HepG2 (cell line): ENCODE results near the gene MLLT10. TPM values are rescaled to one million over a fixed set of nuclear protein-coding genes. Genes with fewer than 3 reads are reported as not detected.

Experiments
- ATAC-seq: fragments of 200-7000 bp; cut with Tn5 transposase; 3 replicates; pipeline ENCODE4 v1.9.1; 2020; ENCODE audit warnings: mild to moderate bottlenecking, moderate library complexity
- BruUV-seq: library from RNA; stranded (reverse); fragments of 400-500 nt; replicated peaks from 2 replicates; lab custom pipeline; 2021; lab: Mats Ljungman, UMichigan
- CTCF ChIA-PET: fragments of 300-600 bp; formaldehyde crosslinking; extraction: SDS; loops from one replicate; lab custom pipeline; 2021; ENCODE audit warnings: low total read pairs, inconsistent platforms, low intra/inter-chr PET ratio; lab: Yijun Ruan, JAX
- POLR2A ChIA-PET: fragments of 350-600 bp; sonication (Branson Sonifier 250); formaldehyde crosslinking; loops from one replicate; lab custom pipeline; 2020; ENCODE audit warnings: antibody characterized with exemption, inconsistent platforms; lab: Yijun Ruan, JAX
- DNase-seq: peaks from one replicate; pipeline ENCODE4 v3.0.0-alpha.2; 2015; ENCODE audit warnings: low spot score
- FAIRE-seq: peaks from 3 replicates; lab custom pipeline; 2011; peaks lifted over from hg19 to GRCh38; lab: Jason Lieb, UNC
- H2AFZ ChIP-seq: one replicate; pipeline ENCODE4 v1.6.1; 2011; ENCODE audit warnings: low read length, inconsistent platforms
- H3K27ac ChIP-seq: fragments of 300-600 bp; 3 replicates; pipeline ENCODE4 v1.8.0; 2011; ENCODE audit warnings: mixed run types, mild to moderate bottlenecking, mixed read lengths, low read length, inconsistent platforms; ENCODE audit not compliant: insufficient read depth; ENCODE audit errors: extremely low read length
- H3K27me3 ChIP-seq, 2 experiments: fragments of 200-600 bp in 1 of 2; 2 replicates in 1 of 2; 3 replicates in 1 of 2; pipeline versions ENCODE4 v1.6.0 to v1.8.0; 2011; ENCODE audit warnings: low read length in 2 of 2, mild to moderate bottlenecking in 2 of 2, moderate library complexity in 2 of 2, inconsistent platforms in 1 of 2; ENCODE audit not compliant: insufficient read depth in 2 of 2, control insufficient read depth in 1 of 2
- H3K36me3 ChIP-seq, 2 experiments: fragments of 200-600 bp in 1 of 2; replicated peaks in 1 of 2; 2 replicates in 1 of 2; 3 replicates in 1 of 2; pipeline versions ENCODE4 v1.5.1 to v1.8.0; 2011; ENCODE audit warnings: low read length in 2 of 2, inconsistent platforms in 1 of 2; ENCODE audit not compliant: insufficient read depth in 2 of 2, control insufficient read depth in 1 of 2
- H3K4me1 ChIP-seq: 2 replicates; pipeline ENCODE4 v1.5.1; 2012; ENCODE audit warnings: low read length, inconsistent platforms; ENCODE audit not compliant: insufficient read depth
- H3K4me2 ChIP-seq: 2 replicates; pipeline ENCODE4 v1.6.0; 2011; ENCODE audit warnings: low read depth, low read length, inconsistent platforms
- H3K4me3 ChIP-seq, 3 experiments: fragments of 200-600 bp in 1 of 3; sonication (generic), shearing (Covaris generic) in 1 of 3; replicated peaks in 1 of 3; 2 replicates each; pipeline ENCODE4 v1.5.1; 2011 to 2016; ENCODE audit warnings: low read length in 3 of 3, inconsistent platforms in 2 of 3, low read depth in 2 of 3, mild to moderate bottlenecking in 2 of 3, control low read depth in 1 of 3, mixed read lengths in 1 of 3; ENCODE audit not compliant: insufficient read depth in 1 of 3
- H3K79me2 ChIP-seq: one replicate; pipeline ENCODE4 v1.6.1; 2011; ENCODE audit warnings: low read length, inconsistent platforms; ENCODE audit not compliant: insufficient read depth
- H3K9ac ChIP-seq: 2 replicates; pipeline ENCODE4 v1.6.0; 2011; ENCODE audit warnings: mild to moderate bottlenecking, low read depth, low read length, inconsistent platforms; ENCODE audit not compliant: insufficient read depth
- H3K9me3 ChIP-seq: 2 replicates; pipeline ENCODE4 v1.5.1; 2012; ENCODE audit warnings: mild to moderate bottlenecking, low read length
- H4K20me1 ChIP-seq: 2 replicates; pipeline ENCODE4 v1.6.0; 2011; ENCODE audit warnings: inconsistent platforms, mild to moderate bottlenecking, low read length, moderate library complexity; ENCODE audit not compliant: insufficient read depth
- ATF3 ChIP-seq: sonication (generic); formaldehyde crosslinking; IDR thresholded peaks from 2 replicates; pipeline ENCODE4 v1.4.0; 2020; ENCODE audit warnings: missing genetic modification reagents
- BHLHE40 ChIP-seq: IDR thresholded peaks from 2 replicates; pipeline ENCODE4 v1.6.1; 2011; ENCODE audit warnings: low read length, improper control_type of control experiment
- EHMT2 ChIP-seq: fragments of 200-600 bp; sonication (generic); IDR thresholded peaks from 2 replicates; pipeline ENCODE4 v1.7.0; 2017; ENCODE audit warnings: antibody characterized with exemption, low read depth, low read length, borderline replicate concordance
- GTF3A ChIP-seq: sonication (generic); formaldehyde crosslinking; conservative IDR thresholded peaks from 2 replicates; pipeline ENCODE4 v1.4.0; 2020; ENCODE audit warnings: mild to moderate bottlenecking, missing genetic modification reagents
- MBNL3 ChIP-seq: fragments of 250-450 bp; sonication (Bioruptor Pico); conservative IDR thresholded peaks from 2 replicates; pipeline ENCODE4 v1.8.0; 2022; ENCODE audit warnings: mild to moderate bottlenecking, inconsistent platforms
- NCOA1 ChIP-seq: sonication (generic); formaldehyde crosslinking; IDR thresholded peaks from 2 replicates; pipeline ENCODE4 v1.9.0; 2021; ENCODE audit warnings: missing genetic modification reagents
- PAF1 ChIP-seq: IDR thresholded peaks from 2 replicates; pipeline ENCODE4 v1.6.1; 2016; ENCODE audit warnings: missing genetic modification reagents, missing compliant biosample characterization
- POGZ ChIP-seq: sonication (generic); formaldehyde crosslinking; IDR thresholded peaks from 2 replicates; pipeline ENCODE4 v1.4.0; 2020; ENCODE audit warnings: mild to moderate bottlenecking, missing genetic modification reagents
- SRSF9 ChIP-seq: fragments of 200-400 bp; formaldehyde crosslinking; IDR thresholded peaks from 2 replicates; pipeline ENCODE4 v1.6.1; 2018; ENCODE audit warnings: borderline replicate concordance, mild to moderate bottlenecking, low read depth, low read length; ENCODE audit not compliant: insufficient read depth, poor library complexity, severe bottlenecking
- ZBTB4 ChIP-seq: sonication (generic); formaldehyde crosslinking; IDR thresholded peaks from 2 replicates; pipeline ENCODE4 v1.4.0; 2020; ENCODE audit warnings: missing genetic modification reagents, mild to moderate bottlenecking, borderline replicate concordance
- ZFP36 ChIP-seq: fragments of 150-350 bp; IDR thresholded peaks from 2 replicates; pipeline ENCODE4 v1.6.1; 2018; ENCODE audit warnings: borderline replicate concordance, low read length, low read depth; ENCODE audit not compliant: partially characterized antibody
- ZFP91 ChIP-seq: sonication (generic); formaldehyde crosslinking; IDR thresholded peaks from 2 replicates; pipeline ENCODE4 v1.9.0; 2022; ENCODE audit warnings: missing genetic modification reagents, mild to moderate bottlenecking, borderline replicate concordance
- ZNF264 ChIP-seq: sonication (generic); formaldehyde crosslinking; IDR thresholded peaks from 2 replicates; pipeline ENCODE4 v1.4.0; 2020; ENCODE audit warnings: missing genetic modification reagents
- ZNF343 ChIP-seq: sonication (generic); formaldehyde crosslinking; IDR thresholded peaks from 2 replicates; pipeline ENCODE4 v1.4.0; 2020; ENCODE audit warnings: mild to moderate bottlenecking, missing genetic modification reagents
- ZNF44 ChIP-seq: sonication (generic); formaldehyde crosslinking; IDR thresholded peaks from 2 replicates; pipeline ENCODE4 v1.5.1; 2020; ENCODE audit warnings: mild to moderate bottlenecking, missing genetic modification reagents
- ZNF468 ChIP-seq: sonication (generic); formaldehyde crosslinking; IDR thresholded peaks from 2 replicates; pipeline ENCODE4 v1.8.0; 2022; ENCODE audit warnings: mild to moderate bottlenecking, moderate library complexity, missing genetic modification reagents
- ZNF605 ChIP-seq: sonication (generic); formaldehyde crosslinking; IDR thresholded peaks from 2 replicates; pipeline ENCODE4 v1.8.0; 2022; ENCODE audit warnings: mild to moderate bottlenecking, missing genetic modification reagents
- ZNF616 ChIP-seq: sonication (generic); formaldehyde crosslinking; IDR thresholded peaks from 2 replicates; pipeline ENCODE4 v1.5.0; 2020; ENCODE audit warnings: low read depth, mild to moderate bottlenecking, missing genetic modification reagents
- ZNF768 ChIP-seq: sonication (generic); formaldehyde crosslinking; IDR thresholded peaks from 2 replicates; pipeline ENCODE4 v1.4.0; 2020; ENCODE audit warnings: missing genetic modification reagents
- WGBS: methylation state at CpG from one replicate; pipeline ENCODE4 v1.1.6; 2017; ENCODE audit warnings: low lambda C conversion rate; 5-methylcytosine and 5-hydroxymethylcytosine counted together
- in situ Hi-C: cut with HindIII; loops from 2 replicates; pipeline ENCODE4 v1.10.0; 2017; ENCODE audit warnings: low pct_unique_long_range_greater_than_20kb; ENCODE audit not compliant: extremely low pct_ligation_motif_present
- intact Hi-C: fragments of 100-400 bp; cut with micrococcal nuclease; formaldehyde crosslinking; loops from one replicate; pipeline ENCODE4 v1.10.0; 2022; ENCODE audit not compliant: unreplicated experiment
- polyA plus RNA-seq, 8 experiments: library from polyadenylated mRNA; depleted of rRNA in 3 of 8; stranded (reverse) in 7 of 8; unstranded in 1 of 8; fragments of >200 nt; fragmentation: Illumina TruSeq in 4 of 8; extraction: Trizol in 4 of 8; gene quantifications; 2 replicates each; pipeline versions ENCODE4 v1.2.1 to v1.2.3, GENCODE V29; 2011 to 2016; ENCODE audit warnings: low read depth in 4 of 8, missing spikeins in 1 of 8, mixed read lengths in 1 of 8; ENCODE audit not compliant: insufficient read depth in 1 of 8
- total RNA-seq, 5 experiments: library from RNA; depleted of rRNA; stranded (reverse); fragments of >200 nt; fragmentation: Illumina TruSeq; extraction: Trizol; gene quantifications; 2 replicates each; pipeline ENCODE4 v1.2.3, GENCODE V29; 2016; ENCODE audit warnings: low read depth in 1 of 5

The MLLT10 gene
- total and polyA plus RNA-seq, 2 of the 13 experiments (the other 11 are each of a cell fraction or from before 2014, with no cell fraction given) = 51.3 to 84.1 TPM

GRCh38 chr10:21509341-21510240 lies 24.4 kb upstream of the MLLT10 start:
- intact Hi-C loops = no loop called here
- Histone ChIP-seq H3K27ac (peak overlapping the region; percentile 3), H3K4me2 (no peak overlapping the region), H3K9me3 (no peaks in the 10 kb centered on the region), H2AFZ (no peak overlapping the region), H3K4me3 (no peak overlapping the region), H3K36me3 (no peaks in the 10 kb centered on the region), H4K20me1 (no peaks in the 10 kb centered on the region), H3K79me2 (no peaks in the 10 kb centered on the region), H3K4me1 (peaks cover 93% of the 10 kb centered on the region), H3K9ac (no peak overlapping the region), H3K27me3 (no peaks in the 10 kb centered on the region)
- no TSS peak for BruUV-seq
- ChIA-PET CTCF (no interaction called here), POLR2A (interaction anchor here (0.8 to 2.2 kb wide), 4 partner anchors 13 to 18 kb away, joined by 3 to 33 read pairs (median 6); partner anchors contain the start of gene SKIDA1)
- FAIRE-seq (no peak), ATAC-seq (no peak), DNase-seq (no peak)
- in situ Hi-C loops = loop anchor here (25.0 kb wide), 1 partner anchor 803 kb away; the partner anchor contains the start of genes BMI1 and COMMD3
- whole genome bisulfite sequencing = 89% methylated on average over 58 of the region's 58 CpGs
- TF ChIP-seq ZNF343 = no peak
- TF ChIP-seq POGZ (CRISPR knock-in tag) = peak; percentile 64
- TF ChIP-seq EHMT2 = no peak
- TF ChIP-seq ZNF264 (CRISPR knock-in tag) = no peak
- no peak for TF ChIP-seq PAF1 (CRISPR knock-in tag)
- no peak for TF ChIP-seq GTF3A (CRISPR knock-in tag)
- TF ChIP-seq ZNF768 (CRISPR knock-in tag) = peak; percentile 41; the same call in 1 of the 2 replicates
- TF ChIP-seq ZFP91 (CRISPR knock-in tag) = no peak
- TF ChIP-seq ZFP36 = no peak
- peak; percentile 83; the same call in 1 of the 2 replicates for TF ChIP-seq ZBTB4
- no peak for TF ChIP-seq NCOA1
- TF ChIP-seq ZNF468 = no peak
- TF ChIP-seq ZNF605 = no peak
- TF ChIP-seq SRSF9 = no peak
- no peak for TF ChIP-seq ZNF44 (CRISPR knock-in tag)
- TF ChIP-seq ZNF616 (CRISPR knock-in tag) = no peak
- TF ChIP-seq MBNL3 = no peak
- TF ChIP-seq BHLHE40 = peak; percentile 26; the same call in 1 of the 2 replicates
- TF ChIP-seq ATF3 (CRISPR knock-in tag) = no peak
